Kidney (tissue), 14 donors: ENCODE data around the gene NDUFS5. TPM values are rescaled to one million over a fixed set of nuclear protein-coding genes. Genes with fewer than 3 reads are reported as not detected.

ENCODE experiments used
- DNase-seq, 5 donors: peaks; one replicate each; pipeline ENCODE4 v3.0.0-alpha.2; 2013 to 2020
- FAIRE-seq: peaks from 2 replicates; lab custom pipeline; 2012; peaks lifted over from hg19 to GRCh38; lab: Jason Lieb, UNC
- H3K27ac ChIP-seq, 2 donors: one replicate each; pipeline ENCODE4 v1.7.0; 2013; ENCODE audit warnings: low read depth in 2 of 2, low read length in 2 of 2, inconsistent platforms in 1 of 2
- H3K27me3 ChIP-seq: one replicate; pipeline ENCODE4 v1.7.1; 2013; ENCODE audit warnings: low read length, inconsistent platforms; ENCODE audit not compliant: control insufficient read depth, insufficient read depth
- H3K36me3 ChIP-seq, 3 donors: one replicate each; pipeline versions ENCODE4 v1.7.0 to v1.7.1; 2013; ENCODE audit warnings: low read length in 3 of 3, control low read depth in 1 of 3, inconsistent platforms in 1 of 3; ENCODE audit not compliant: insufficient read depth in 3 of 3, control insufficient read depth in 2 of 3
- H3K4me1 ChIP-seq, 3 donors: one replicate each; pipeline versions ENCODE4 v1.7.0 to v1.7.1; 2013; ENCODE audit warnings: low read length in 3 of 3, inconsistent platforms in 1 of 3, low read depth in 1 of 3; ENCODE audit not compliant: control insufficient read depth in 2 of 3, insufficient read depth in 2 of 3
- H3K4me3 ChIP-seq, 3 donors: one replicate each; pipeline versions ENCODE4 v1.7.0 to v1.8.1; 2013; ENCODE audit warnings: low read length in 3 of 3, control low read depth in 1 of 3, inconsistent platforms in 1 of 3
- H3K9ac ChIP-seq, 3 donors: one replicate each; pipeline versions ENCODE4 v1.7.0 to v1.7.1; 2013; ENCODE audit warnings: low read length in 3 of 3, control low read depth in 1 of 3, inconsistent platforms in 1 of 3
- H3K9me3 ChIP-seq, 3 donors: one replicate each; pipeline versions ENCODE4 v1.7.0 to v1.7.1; 2013; ENCODE audit warnings: low read length in 3 of 3, control low read depth in 1 of 3, inconsistent platforms in 1 of 3; ENCODE audit not compliant: control insufficient read depth in 2 of 3, insufficient read depth in 1 of 3
- intact Hi-C: fragments of 100-400 bp; cut with DNase I; formaldehyde crosslinking; loops from one replicate; pipeline ENCODE4 v1.11.1; 2022
- polyA plus RNA-seq: library from polyadenylated mRNA; stranded (reverse); fragments of 350-450 nt; fragmentation: Illumina TruSeq; extraction: RNeasy Lipid Tissue Mini Kit (QIAGEN cat#74804); gene quantifications from one replicate; pipeline ENCODE4 v1.2.3, GENCODE V29; 2014; ENCODE audit warnings: low read depth, low replicate concordance; ENCODE audit not compliant: insufficient read depth
- total RNA-seq: library from RNA; stranded (reverse); fragmentation: NEBNext Ultra II Directional; extraction: Animal tissue kit (Norgen Biotek cat#: 25700); gene quantifications from one replicate; pipeline ENCODE4 v1.2.1, GENCODE V29; 2021
- TF ChIP-seq, protein P1 (sequence below): IDR thresholded peaks from 3 replicates; pipeline ENCODE4 v1.5.1; 2012; ENCODE audit warnings: mild to moderate bottlenecking, moderate library complexity, borderline replicate concordance; ENCODE audit not compliant: insufficient read depth; ENCODE audit errors: extremely low read depth
- donor health status: control.
- donor health status: control.
- donor health status: control.
- donor health status: control.
- donor health status: control.
- donor health status: DM: yes; HTN: yes; CAD: no.
- donor health status: Normal renal cell carcinoma (clear cell type).

The NDUFS5 gene
- total and polyA plus RNA-seq, 2 donors from 2014 or later: 174 to 1,037 TPM

DNA sequence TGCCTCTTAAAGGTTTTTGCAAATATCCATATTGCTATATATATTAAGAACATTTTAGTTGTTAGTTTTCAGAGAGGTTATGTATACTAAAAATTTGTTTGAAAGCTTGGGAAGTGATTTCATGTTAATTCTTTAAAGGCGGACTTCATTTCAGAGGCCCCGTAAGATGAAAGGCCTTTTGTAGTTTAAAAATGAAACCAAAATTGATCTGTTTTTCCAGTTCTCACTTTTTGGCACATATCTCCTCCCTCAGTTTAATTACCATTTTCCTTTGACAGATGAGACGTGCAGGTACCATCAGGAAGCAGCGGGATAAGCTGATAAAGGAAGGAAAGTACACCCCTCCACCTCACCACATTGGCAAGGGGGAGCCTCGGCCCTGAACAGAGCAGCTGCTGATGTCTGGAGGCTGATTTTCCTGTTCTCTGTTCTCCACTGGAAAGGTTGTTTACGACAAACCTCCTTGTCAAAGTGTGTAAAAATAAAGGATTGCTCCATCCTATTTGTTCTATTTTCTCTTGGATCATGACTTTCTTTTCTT is 8.0 kb downstream of the NDUFS5 start:
- intact Hi-C loops: no loop called here
- TF ChIP-seq, protein P1, sequence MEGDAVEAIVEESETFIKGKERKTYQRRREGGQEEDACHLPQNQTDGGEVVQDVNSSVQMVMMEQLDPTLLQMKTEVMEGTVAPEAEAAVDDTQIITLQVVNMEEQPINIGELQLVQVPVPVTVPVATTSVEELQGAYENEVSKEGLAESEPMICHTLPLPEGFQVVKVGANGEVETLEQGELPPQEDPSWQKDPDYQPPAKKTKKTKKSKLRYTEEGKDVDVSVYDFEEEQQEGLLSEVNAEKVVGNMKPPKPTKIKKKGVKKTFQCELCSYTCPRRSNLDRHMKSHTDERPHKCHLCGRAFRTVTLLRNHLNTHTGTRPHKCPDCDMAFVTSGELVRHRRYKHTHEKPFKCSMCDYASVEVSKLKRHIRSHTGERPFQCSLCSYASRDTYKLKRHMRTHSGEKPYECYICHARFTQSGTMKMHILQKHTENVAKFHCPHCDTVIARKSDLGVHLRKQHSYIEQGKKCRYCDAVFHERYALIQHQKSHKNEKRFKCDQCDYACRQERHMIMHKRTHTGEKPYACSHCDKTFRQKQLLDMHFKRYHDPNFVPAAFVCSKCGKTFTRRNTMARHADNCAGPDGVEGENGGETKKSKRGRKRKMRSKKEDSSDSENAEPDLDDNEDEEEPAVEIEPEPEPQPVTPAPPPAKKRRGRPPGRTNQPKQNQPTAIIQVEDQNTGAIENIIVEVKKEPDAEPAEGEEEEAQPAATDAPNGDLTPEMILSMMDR: no peak
- no peak for FAIRE-seq
- no peak for DNase-seq
- Histone ChIP-seq H3K27ac (no peak overlapping the region), H3K4me1 (no peaks in the 10 kb centered on the region), H3K9ac (no peak overlapping the region), H3K36me3 (peaks cover 9 to 39% (median 25%) of the 10 kb centered on the region in 3 donors), H3K27me3 (no peaks in the 10 kb centered on the region), H3K9me3 (no peaks in the 10 kb centered on the region), H3K4me3 (no peak overlapping the region)

DNA sequence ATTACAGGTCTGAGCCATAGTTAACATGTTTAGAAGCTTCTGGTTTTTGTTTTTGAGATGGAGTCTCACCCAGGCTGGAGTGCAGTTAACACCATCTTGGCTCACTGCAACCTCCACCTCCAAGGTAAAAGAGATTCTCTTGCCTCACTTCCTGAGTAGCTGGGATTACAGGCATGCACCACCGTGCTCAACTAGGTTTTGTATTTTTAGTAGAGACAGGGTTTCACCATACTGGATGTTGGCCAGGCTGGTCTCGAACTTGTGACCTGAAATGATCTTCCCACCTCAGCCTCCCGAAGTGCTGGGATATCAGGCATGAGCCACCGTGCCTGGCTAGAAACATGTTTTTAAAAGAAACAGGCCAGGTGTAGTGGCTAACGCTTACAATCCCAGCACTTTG is 10.5 kb downstream of the NDUFS5 start:
- Histone ChIP-seq H3K27me3 (no peaks in the 10 kb centered on the region), H3K27ac (no peak overlapping the region), H3K4me3 (no peak overlapping the region), H3K36me3 (peaks cover 7 to 35% (median 19%) of the 10 kb centered on the region in 3 donors), H3K9ac (no peak overlapping the region), H3K9me3 (no peaks in the 10 kb centered on the region), H3K4me1 (no peaks in the 10 kb centered on the region)
- intact Hi-C loops: no loop called here
- no peak for FAIRE-seq
- DNase-seq: no peak
- TF ChIP-seq, protein P1: no peak

DNA sequence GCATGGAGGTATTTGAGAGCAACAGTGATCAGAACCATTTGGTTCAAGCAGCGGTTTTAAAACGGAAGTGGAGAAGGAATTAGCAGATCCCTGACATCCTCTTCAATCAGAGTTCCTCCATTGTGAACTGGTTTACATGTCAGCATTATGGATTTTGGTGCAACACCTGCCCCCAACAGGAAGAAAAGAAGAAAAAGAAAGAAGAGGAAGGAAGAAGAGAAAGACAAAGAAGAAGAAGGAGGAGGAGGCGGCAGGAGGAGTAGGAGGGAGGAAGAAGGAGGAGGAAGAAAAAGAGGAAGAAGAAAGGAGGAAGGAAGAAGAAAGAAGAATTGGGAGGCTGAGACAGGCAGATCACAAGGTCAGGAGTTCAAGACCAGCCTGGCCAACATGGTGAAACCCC is 17.4 kb downstream of the NDUFS5 start:
- Histone ChIP-seq H3K9me3 (no peaks in the 10 kb centered on the region), H3K36me3 (peaks cover 0 to 18% (median 4%) of the 10 kb centered on the region in 3 donors), H3K4me1 (no peaks in the 10 kb centered on the region), H3K4me3 (no peak overlapping the region), H3K27me3 (no peaks in the 10 kb centered on the region), H3K27ac (no peak overlapping the region), H3K9ac (no peak overlapping the region)
- FAIRE-seq (no peak), DNase-seq (no peak)
- intact Hi-C loops: no loop called here
- TF ChIP-seq, protein P1: no peak

DNA sequence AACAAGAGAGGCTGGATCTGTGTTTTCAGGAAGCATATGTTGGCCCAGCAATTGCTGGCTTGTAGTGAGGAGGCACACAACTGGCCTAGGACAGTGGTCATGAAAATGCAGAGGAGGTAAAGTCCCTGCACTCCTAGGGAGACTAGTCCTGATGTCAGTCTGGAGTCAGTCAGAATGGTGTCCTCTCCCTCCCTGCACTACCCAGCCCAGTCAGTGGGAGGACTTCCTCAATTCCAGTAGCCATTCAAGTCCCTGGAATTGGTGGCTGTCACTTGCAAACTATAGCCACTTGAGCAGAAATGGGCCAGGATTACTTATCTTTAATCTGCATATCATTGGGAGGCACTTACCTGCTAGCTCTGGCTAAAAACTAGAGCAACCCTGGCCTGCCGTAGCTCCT is 18.6 kb downstream of the NDUFS5 start:
- Histone ChIP-seq H3K36me3 (peaks cover 0 to 18% (median 4%) of the 10 kb centered on the region in 3 donors), H3K9me3 (no peaks in the 10 kb centered on the region), H3K27me3 (no peaks in the 10 kb centered on the region), H3K9ac (no peak overlapping the region), H3K27ac (no peak overlapping the region), H3K4me1 (no peaks in the 10 kb centered on the region), H3K4me3 (no peak overlapping the region)
- TF ChIP-seq, protein P1: no peak
- FAIRE-seq (no peak), DNase-seq (no peak)
- intact Hi-C loops: no loop called here
